ENCODE data around the gene RIC8B.
A peak's percentile ranks its signal among the peaks of the same experiment; 100 is the strongest.

RIC8B gene

GRCh38 chr12:106873983-106874382 lies 99.5 kb downstream of the RIC8B start:
- no peak for DNase-seq

- no peak for DNase-seq
These were observed 104.3 kb downstream of the RIC8B start for GRCh38 chr12:106878804-106879203.

- no peak for DNase-seq
These were observed 105.1 kb downstream of the RIC8B start for GRCh38 chr12:106879612-106880011.

GRCh38 chr12:106883426-106883825 lies 108.9 kb downstream of the RIC8B start:
- peak; percentile 55 for DNase-seq

GRCh38 chr12:106885026-106885425 lies 110.5 kb downstream of the RIC8B start:
- no peak for DNase-seq

- no peak for DNase-seq
These were observed 111.2 kb downstream of the RIC8B start for GRCh38 chr12:106885541-106886249.

- no peak for DNase-seq
These were observed 112.5 kb downstream of the RIC8B start for GRCh38 chr12:106886932-106887331.

GRCh38 chr12:106888348-106888970 lies 114.0 kb downstream of the RIC8B start:
- DNase-seq = no peak

GRCh38 chr12:106889326-106889725 lies 114.8 kb downstream of the RIC8B start:
- DNase-seq = no peak

- DNase-seq = no peak
These were observed 115.6 kb downstream of the RIC8B start for GRCh38 chr12:106889950-106890626.

GRCh38 chr12:106892075-106892474 lies 117.6 kb downstream of the RIC8B start:
- no peak for DNase-seq

- no peak for DNase-seq
These were observed 119.0 kb downstream of the RIC8B start for GRCh38 chr12:106893451-106893850.

- no peak for DNase-seq
These were observed 120.3 kb downstream of the RIC8B start for GRCh38 chr12:106894774-106895173.

GRCh38 chr12:106896603-106897002 lies 122.1 kb downstream of the RIC8B start:
- DNase-seq = no peak

- no peak for DNase-seq
These were observed 122.6 kb downstream of the RIC8B start for GRCh38 chr12:106897082-106897481.

- no peak for DNase-seq
These were observed 123.8 kb downstream of the RIC8B start for GRCh38 chr12:106897981-106898901.

- no peak for DNase-seq
These were observed 126.1 kb downstream of the RIC8B start for GRCh38 chr12:106900554-106900953.

GRCh38 chr12:106901276-106901675 lies 126.8 kb downstream of the RIC8B start:
- peak; percentile 28 for DNase-seq

- no peak for DNase-seq
These were observed 127.6 kb downstream of the RIC8B start for GRCh38 chr12:106902053-106902452.

GRCh38 chr12:106903241-106903945 lies 128.9 kb downstream of the RIC8B start:
- DNase-seq = peak; percentile 44

- no peak for DNase-seq
These were observed 132.2 kb downstream of the RIC8B start for GRCh38 chr12:106906715-106907114.

GRCh38 chr12:106907411-106907810 lies 132.9 kb downstream of the RIC8B start:
- no peak for DNase-seq

Measured in fibroblast of skin of abdomen (primary cell).